WERI-Rb-1 (cell line): ENCODE data around the gene CIDEB.

ENCODE experiments used
- DNase-seq: peaks from one replicate; pipeline ENCODE4 v3.0.0-alpha.2; 2020
- H3K27ac ChIP-seq: fragments of 250-450 bp; sonication (Bioruptor Pico); 2 replicates; pipeline ENCODE4 v1.5.1; 2020; ENCODE audit warnings: mild to moderate bottlenecking, moderate library complexity
- H3K27me3 ChIP-seq: fragments of 250-450 bp; sonication (Bioruptor Pico); 2 replicates; pipeline ENCODE4 v1.5.1; 2021; ENCODE audit warnings: mild to moderate bottlenecking, low read depth, moderate library complexity; ENCODE audit not compliant: insufficient read depth, severe bottlenecking
- H3K36me3 ChIP-seq: fragments of 250-450 bp; sonication (Bioruptor Pico); 2 replicates; pipeline ENCODE4 v1.5.1; 2020; ENCODE audit warnings: mild to moderate bottlenecking, moderate library complexity
- H3K4me3 ChIP-seq: 2 replicates; pipeline ENCODE4 v1.5.1; 2011; ENCODE audit warnings: low read depth, mild to moderate bottlenecking, control low read depth, low read length
- H3K9me3 ChIP-seq: fragments of 250-450 bp; sonication (Bioruptor Pico); 2 replicates; pipeline ENCODE4 v1.5.1; 2021; ENCODE audit warnings: mild to moderate bottlenecking, moderate library complexity; ENCODE audit not compliant: severe bottlenecking
- TF ChIP-seq, protein P1 (sequence below): IDR thresholded peaks from 2 replicates; pipeline ENCODE4 v1.5.1; 2011; ENCODE audit warnings: low read depth, mild to moderate bottlenecking, control low read depth, inconsistent platforms, low read length

CIDEB gene

DNA sequence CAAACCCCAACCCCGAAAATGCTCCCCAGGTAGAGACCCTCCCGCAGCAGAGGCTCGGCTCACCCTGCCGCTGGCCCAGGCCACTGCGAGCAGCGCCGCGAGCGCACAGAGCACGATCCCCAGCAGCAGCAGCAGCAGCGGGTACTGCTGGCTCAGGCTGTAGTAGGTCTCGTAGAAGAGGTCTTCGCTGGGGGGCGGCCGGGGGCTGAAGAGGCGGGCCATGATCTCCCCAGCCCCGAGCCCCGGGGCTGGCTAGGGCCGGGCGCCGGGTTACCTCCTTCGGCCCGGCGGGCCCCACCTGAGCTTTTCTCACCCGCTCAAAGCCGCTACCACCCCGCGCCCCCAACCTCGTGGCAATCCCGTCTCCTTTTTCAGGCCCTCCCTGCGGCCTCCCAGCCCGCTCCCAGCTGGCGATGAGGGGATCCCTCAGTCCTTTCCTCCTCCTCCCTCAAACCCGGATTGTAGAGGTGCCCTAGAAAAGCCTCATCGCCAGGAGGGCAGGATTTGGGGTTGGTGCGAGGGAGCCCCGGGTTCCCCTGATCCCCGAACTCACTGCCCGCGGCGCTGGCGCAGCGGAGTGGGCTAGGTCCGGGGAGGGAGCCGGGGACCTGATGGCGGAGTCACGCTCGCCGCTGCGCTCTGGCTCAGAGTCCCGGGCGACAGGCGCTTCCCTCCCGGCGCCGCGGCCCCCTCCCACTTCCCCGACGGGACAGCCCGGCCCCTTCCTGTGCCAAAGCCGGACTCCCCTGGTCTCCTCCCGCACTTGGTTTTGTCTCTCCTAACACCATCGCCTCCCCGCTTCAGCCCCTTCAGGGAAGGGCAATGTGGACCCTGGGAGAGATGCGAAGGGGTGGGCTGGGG is 26.9 kb upstream of the CIDEB start, which contains the start of gene ADCY4:
Gene ADCY4 (minus strand): TSS at position 641 of the 861 bp plus-strand sequence. CDS start 419 bp downstream, at position 222.
- no peak within 1 kb of the TSS for H3K4me3 ChIP-seq
- H3K9me3 ChIP-seq, result no peaks in the 10 kb centered on the region
- H3K27me3 ChIP-seq, result peaks cover 2% of the 10 kb centered on the region
- H3K36me3 ChIP-seq, result no peaks in the 10 kb centered on the region
- no peak for DNase-seq
- TF ChIP-seq, protein P1, sequence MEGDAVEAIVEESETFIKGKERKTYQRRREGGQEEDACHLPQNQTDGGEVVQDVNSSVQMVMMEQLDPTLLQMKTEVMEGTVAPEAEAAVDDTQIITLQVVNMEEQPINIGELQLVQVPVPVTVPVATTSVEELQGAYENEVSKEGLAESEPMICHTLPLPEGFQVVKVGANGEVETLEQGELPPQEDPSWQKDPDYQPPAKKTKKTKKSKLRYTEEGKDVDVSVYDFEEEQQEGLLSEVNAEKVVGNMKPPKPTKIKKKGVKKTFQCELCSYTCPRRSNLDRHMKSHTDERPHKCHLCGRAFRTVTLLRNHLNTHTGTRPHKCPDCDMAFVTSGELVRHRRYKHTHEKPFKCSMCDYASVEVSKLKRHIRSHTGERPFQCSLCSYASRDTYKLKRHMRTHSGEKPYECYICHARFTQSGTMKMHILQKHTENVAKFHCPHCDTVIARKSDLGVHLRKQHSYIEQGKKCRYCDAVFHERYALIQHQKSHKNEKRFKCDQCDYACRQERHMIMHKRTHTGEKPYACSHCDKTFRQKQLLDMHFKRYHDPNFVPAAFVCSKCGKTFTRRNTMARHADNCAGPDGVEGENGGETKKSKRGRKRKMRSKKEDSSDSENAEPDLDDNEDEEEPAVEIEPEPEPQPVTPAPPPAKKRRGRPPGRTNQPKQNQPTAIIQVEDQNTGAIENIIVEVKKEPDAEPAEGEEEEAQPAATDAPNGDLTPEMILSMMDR, result no peak
- H3K27ac ChIP-seq, result no peak within 1 kb of the TSS

GRCh38 chr14:24332268-24332993 is 24.7 kb upstream of the CIDEB start:
- TF ChIP-seq, protein P1, result peak; percentile 77
- H3K36me3 ChIP-seq, result no peaks in the 10 kb centered on the region
- peaks cover 2% of the 10 kb centered on the region for H3K27me3 ChIP-seq
- no peaks in the 10 kb centered on the region for H3K9me3 ChIP-seq
- peak; percentile 69 for DNase-seq
- no peak overlapping the region for H3K4me3 ChIP-seq
- no peak overlapping the region for H3K27ac ChIP-seq

DNA sequence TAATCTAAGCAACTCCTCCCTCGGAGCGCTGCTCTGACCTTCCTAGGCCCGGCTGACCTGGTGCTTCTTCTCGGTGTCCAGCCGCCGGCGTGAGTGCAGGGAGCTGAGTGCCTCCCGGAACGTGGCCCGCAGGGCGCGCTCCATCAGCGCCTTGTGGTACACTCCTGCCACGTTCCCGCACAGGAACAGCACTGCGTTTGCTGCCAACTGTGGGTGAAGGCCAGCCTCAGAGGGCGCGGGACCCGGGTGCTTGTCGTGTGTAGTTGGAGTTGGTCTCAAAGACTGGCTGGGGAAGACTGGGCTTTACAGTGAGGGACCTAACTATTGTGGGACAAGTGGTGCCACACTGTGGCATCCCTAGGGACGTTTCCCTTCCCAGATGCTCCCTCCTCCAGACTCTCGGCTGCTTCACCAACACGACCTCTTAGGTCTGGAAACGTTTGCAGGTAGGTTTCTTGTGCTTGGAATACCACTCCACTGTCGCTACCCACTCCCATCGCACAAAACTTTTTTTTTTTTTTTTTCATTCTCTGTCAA is 24.0 kb upstream of the CIDEB start:
- Histone ChIP-seq H3K36me3 (no peaks in the 10 kb centered on the region), H3K4me3 (no peak overlapping the region)
- TF ChIP-seq, protein P1, result no peak

DNA sequence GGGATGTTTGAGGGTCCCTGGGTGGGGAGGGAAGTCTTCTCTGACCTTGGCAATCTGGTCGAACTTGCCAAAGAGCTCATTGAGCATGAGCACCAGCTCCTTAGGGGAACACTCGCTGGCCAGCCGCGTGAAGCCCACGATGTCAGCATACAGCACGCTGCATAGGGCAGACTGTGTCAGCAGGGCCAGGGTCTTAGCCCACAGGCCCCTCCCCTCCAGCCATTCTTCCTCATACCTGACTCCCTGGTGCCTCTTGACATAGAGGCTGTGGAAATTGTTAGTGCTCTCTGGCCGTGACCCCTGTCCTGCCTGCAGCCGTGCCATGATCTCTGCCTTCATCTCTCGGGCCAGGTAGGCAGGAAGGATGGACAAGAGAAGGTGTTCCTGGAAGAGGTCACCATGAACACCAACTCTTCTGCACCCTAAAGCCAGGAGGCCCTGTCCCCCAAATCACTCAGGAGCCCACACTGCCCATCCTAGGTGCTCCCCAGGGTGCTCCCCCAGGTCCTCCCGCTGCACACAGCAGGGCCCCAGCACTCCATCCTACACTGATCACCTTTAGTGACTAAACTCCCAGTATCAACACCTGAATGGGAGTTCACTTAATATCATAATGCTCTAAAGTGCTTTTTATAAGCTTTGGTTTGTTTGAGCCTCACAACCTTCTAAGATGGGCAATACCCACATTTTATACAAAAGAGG is 23.3 kb upstream of the CIDEB start:
- H3K4me3 ChIP-seq, result no peak overlapping the region
- H3K27me3 ChIP-seq, result peaks cover 2% of the 10 kb centered on the region
- no peaks in the 10 kb centered on the region for H3K36me3 ChIP-seq
- no peak for DNase-seq
- TF ChIP-seq, protein P1, result no peak
- H3K27ac ChIP-seq, result no peak overlapping the region
- no peaks in the 10 kb centered on the region for H3K9me3 ChIP-seq

More for the DNA sequence above, 24.0 kb upstream of the CIDEB start:
- peaks cover 2% of the 10 kb centered on the region for H3K27me3 ChIP-seq
- no peak overlapping the region for H3K27ac ChIP-seq
- no peak for DNase-seq
- no peaks in the 10 kb centered on the region for H3K9me3 ChIP-seq

GRCh38 chr14:24329736-24330135 is 22.0 kb upstream of the CIDEB start:
- peaks cover 2% of the 10 kb centered on the region for H3K27me3 ChIP-seq
- no peak for DNase-seq
- H3K9me3 ChIP-seq, result no peaks in the 10 kb centered on the region
- TF ChIP-seq, protein P1, result no peak
- H3K36me3 ChIP-seq, result no peaks in the 10 kb centered on the region
- H3K27ac ChIP-seq, result no peak overlapping the region
- no peak overlapping the region for H3K4me3 ChIP-seq
